Astrocyte (in vitro differentiated cells and primary cell): Measurements from ENCODE around the gene ANKRD23.

Experiments used
- EZH2 ChIP-seq: IDR thresholded peaks from 2 replicates; pipeline ENCODE4 v1.6.1; 2012; ENCODE audit warnings: mild to moderate bottlenecking, low read length, inconsistent platforms; ENCODE audit not compliant: insufficient read depth
- TF ChIP-seq, protein P1 (sequence below): IDR thresholded peaks from 2 replicates; pipeline ENCODE4 v1.5.1; 2011; ENCODE audit warnings: low read depth, mild to moderate bottlenecking, inconsistent platforms, low read length, moderate library complexity; ENCODE audit not compliant: insufficient read depth

DNA sequence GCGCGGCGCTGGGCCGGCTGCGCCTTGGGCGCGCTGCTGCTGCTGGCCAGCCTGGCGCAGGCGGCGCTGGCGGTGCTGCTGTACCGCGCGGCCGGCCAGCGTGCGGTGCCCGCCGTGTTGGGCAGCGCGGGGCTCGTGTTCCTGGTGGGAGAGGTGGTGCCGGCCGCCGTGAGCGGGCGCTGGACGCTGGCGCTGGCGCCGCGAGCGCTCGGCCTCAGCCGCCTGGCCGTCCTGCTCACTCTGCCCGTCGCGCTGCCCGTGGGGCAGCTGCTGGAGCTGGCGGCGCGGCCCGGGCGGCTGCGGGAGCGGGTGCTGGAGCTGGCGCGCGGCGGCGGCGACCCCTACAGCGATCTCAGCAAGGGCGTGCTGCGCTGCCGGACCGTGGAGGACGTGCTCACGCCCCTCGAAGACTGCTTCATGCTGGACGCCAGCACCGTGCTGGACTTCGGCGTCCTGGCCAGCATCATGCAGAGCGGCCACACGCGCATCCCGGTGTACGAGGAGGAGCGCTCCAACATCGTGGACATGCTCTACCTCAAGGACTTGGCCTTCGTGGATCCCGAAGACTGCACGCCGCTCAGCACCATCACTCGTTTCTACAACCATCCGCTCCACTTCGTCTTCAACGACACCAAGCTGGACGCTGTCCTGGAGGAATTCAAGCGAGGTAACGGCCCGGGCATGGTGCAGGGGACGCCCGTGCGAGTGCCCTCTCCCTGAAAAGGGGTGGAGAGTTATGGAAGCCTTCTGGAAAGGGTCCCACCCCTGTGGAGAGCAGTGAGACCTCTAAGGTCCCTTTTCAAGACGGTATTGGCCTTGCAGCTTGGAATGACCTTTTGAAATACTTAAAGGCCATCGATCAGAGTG lies 26.8 kb downstream of the ANKRD23 start:
- TF ChIP-seq, protein P1, sequence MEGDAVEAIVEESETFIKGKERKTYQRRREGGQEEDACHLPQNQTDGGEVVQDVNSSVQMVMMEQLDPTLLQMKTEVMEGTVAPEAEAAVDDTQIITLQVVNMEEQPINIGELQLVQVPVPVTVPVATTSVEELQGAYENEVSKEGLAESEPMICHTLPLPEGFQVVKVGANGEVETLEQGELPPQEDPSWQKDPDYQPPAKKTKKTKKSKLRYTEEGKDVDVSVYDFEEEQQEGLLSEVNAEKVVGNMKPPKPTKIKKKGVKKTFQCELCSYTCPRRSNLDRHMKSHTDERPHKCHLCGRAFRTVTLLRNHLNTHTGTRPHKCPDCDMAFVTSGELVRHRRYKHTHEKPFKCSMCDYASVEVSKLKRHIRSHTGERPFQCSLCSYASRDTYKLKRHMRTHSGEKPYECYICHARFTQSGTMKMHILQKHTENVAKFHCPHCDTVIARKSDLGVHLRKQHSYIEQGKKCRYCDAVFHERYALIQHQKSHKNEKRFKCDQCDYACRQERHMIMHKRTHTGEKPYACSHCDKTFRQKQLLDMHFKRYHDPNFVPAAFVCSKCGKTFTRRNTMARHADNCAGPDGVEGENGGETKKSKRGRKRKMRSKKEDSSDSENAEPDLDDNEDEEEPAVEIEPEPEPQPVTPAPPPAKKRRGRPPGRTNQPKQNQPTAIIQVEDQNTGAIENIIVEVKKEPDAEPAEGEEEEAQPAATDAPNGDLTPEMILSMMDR = no peak
- TF ChIP-seq EZH2 = no peak
